Posterior vena cava (tissue), 2 donors: ENCODE results near the gene NKD1. TPM values are rescaled to one million over a fixed set of nuclear protein-coding genes. Genes with fewer than 3 reads are reported as not detected.

Experiments used
- DNase-seq: peaks from one replicate; pipeline ENCODE4 v3.0.0-alpha.2; 2020; ENCODE audit warnings: low spot score
- intact Hi-C, 2 donors: fragments of 100-400 bp; cut with DNase I; formaldehyde crosslinking; loops; one replicate each; pipeline versions ENCODE4 v1.14.1 to v1.14.2; 2022 to 2023
- total RNA-seq, 2 donors: library from RNA; stranded (reverse); fragmentation: NEBNext Ultra II Directional; extraction: Animal tissue kit (Norgen Biotek cat#: 25700); gene quantifications; one replicate each; pipeline ENCODE4 v1.2.1, GENCODE V29; 2021
- donor health status: DM: yes; HTN: yes; CAD: no.
- donor health status: DM: yes; HTN: yes; CAD: no.

NKD1 gene
- total RNA-seq, 2 donors from 2014 or later = 25.7 to 67.6 TPM

DNA sequence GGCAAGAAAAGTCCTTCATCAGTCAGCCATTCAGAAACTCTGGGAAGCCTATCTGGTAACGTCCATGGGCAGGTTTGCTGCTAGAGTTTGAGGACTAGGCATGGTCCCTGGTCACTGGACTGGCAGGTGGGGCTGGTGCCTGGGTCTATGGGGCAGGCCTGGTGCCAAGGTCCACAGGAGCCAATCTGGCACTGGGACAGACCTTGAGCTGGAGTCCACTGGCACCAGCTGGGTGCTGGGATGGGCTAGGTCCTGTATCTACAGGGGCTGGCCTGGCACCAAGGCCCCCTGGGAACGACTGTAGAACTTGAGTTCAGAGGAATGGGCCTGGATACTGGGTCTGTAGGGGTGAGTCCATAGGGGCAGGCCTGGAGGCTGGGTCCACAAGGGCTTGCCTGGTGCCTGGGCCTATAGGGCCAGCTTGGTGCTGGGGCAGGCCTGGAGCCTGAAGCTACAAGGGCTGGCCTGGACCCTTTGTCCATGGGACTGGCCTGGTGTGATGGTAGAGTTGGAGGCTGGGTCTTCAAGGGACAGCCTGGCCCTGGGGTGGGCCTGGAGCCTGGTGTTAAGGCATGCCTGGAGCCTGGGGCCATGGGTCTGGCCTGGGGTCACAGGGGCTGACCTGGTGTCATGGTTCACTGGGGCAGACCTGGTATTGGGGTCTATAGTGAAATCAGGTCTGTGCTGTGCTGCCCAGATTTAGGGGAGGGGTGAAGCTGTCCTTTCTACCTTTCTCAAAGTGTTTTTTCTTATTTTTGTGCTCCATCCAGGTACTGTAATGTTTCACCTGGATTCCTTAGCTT, 30.5 kb upstream of the NKD1 start:
- DNase-seq = no peak
- intact Hi-C loops = no loop called here

DNA sequence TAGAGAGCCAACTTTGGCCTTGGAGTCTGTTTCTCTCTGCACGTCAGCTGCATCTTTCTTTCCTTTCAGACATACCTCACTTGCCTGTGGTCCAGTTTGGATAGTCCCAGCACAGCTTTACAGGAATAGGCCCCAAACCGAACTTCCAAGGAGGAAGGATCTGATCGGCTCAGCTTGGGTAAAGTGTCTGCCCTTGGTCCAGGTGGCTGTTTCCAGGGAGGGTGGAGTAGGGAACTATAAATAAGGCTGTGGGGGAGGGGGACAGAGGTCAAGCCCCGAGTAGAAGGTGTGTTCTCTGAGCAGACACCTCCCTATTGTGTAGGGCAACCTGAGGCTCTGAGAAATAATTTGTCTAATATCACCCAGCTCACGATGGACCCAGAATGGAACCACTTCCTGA, 29.2 kb upstream of the NKD1 start:
- intact Hi-C loops = no loop called here
- no peak for DNase-seq

DNA sequence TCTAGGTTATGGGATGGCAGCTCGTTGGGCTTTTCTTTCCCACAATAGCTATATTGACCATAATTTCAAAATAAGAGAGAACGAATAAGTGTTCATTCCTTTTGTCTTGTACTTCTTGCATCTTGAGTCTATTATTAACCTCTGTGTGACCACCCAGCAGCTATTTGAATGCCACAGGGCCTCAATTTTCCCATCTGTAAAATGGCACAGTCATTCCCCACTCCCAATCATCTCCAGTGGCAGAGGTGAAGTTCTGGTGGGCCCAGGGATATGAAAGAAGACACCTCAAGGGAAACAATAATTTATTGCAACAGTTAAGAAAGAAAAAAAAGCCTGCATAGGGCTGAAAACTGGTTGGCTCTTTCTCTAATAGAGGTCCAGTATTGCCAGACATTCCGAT, 28.6 kb upstream of the NKD1 start:
- intact Hi-C loops = no loop called here
- no peak for DNase-seq

DNA sequence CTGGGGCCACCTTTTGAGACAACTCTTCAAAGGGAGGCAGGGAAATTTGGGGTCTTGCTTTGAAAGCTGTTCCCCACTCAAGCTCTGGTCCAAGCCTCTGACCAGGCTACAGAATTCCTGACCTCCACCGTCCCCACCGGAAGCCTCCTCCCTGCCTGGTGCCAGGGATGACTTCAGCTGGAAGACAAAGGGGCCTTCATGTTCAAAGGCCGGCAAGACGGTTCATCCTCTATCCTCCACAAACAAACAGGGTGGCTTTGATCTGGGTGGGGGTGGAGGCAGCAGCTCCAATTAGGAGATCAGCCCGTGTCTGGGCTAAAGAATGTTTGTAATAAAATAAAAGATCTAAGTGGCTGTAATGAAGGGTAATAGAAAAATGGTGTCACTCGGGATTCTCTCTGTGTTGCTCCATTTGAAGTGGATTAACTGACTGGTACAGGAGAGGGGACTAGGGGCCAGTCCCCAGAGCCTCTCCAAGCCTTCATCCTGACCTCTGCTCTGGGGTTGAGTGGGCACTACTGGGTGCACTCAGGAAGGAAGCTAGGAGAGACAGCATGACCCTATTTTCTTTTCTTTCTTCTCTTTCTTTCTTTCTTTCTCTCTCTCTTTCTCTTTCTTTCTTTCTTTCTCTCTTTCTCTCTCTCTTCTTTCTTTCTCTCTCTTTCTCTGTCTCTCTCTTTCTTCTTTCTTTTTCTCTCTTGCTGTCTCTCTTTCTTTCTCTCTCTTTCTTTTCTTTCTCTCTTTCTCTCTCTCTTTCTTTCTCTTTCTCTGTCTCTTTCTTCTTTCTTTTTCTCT, 27.5 kb upstream of the NKD1 start:
- intact Hi-C loops = no loop called here
- no peak for DNase-seq

DNA sequence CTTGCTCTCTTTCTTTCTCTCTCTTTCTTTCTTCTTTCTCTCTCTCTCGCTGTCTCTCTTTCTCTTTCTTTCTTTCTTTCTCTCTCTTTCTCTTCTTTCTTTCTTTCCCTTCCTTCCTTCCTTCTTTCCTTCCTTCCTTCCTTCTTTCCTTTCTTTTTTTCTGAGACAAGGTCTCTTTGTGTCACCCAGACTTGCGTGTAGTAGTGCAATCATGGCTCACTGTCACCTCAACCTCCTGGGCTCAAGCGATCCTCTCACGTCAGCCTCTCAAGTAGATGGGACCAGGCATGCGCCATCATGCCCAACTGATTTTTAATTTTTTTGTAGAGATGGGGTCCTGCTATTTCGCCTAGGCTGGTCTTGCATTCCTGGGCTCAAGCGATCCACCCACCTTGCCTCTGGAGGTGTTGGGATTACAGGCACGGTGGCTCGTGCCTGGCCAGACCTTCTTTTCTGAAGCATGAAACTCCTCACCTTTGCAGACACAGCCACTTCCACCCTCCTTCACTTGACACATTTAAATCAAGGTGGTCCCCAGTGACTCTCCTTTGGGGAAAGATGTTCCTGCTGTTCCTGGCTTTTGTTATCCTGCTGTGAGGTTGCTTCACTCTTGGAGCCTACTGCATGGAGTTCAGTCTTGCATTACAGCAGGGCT, 26.8 kb upstream of the NKD1 start:
- intact Hi-C loops = no loop called here
- no peak for DNase-seq

DNA sequence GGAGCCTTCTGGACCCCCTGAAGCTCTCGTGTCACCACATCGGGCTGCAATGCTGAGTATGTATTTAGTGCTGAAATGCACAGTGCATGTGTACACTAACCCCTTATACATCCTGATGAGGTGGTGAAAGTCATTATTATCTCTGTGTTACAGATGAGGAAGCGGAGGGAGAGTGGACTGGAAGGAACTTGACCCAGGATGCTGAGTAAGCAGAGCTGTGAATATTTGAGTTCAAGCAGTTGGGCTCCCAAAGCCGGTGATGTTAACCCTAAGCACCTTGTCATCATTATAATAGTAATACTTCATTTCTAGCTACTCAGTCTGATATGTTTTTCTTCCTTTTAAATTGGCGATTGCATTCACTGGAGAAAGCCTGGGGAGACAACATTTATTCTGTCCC, 25.9 kb upstream of the NKD1 start:
- intact Hi-C loops = no loop called here
- no peak for DNase-seq

DNA sequence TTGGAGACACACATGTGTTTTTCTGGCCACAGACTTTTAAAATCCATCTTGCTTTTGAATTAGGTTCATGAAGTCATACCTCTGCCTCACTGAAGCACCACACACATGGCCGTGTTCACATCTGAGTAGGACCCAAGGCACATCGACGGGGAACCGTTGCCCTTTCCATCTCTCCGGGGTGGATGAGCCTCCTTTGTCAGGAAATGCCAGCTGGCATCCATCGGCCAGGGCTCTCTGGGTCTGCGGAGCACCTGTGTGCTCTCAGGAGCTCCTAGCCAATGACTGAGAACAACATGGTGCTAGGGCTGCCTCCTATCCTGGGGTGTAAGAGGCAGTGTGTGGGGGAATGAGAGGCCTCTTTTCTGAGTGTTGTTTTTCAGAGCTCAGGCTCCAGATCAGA, 24.5 kb upstream of the NKD1 start:
- intact Hi-C loops = no loop called here
- no peak for DNase-seq

DNA sequence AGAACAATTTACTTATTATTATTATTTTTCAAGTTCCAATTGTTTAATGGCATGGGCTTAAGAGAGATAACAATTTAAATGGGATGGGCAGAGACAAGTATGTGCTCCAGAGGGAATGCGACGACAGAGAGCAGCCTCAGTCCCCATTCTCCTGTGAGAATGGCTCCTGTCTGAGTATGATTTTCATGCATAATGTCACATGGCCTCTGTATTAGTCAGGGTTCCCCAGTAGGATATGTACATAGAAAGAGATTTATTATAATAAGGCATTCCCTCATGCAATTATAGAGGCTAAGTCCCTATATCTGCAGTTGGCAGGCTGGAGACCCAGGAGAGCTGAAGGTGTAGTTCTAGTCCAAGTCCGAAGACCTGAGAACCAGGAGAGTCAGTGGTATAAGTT, 22.9 kb upstream of the NKD1 start:
- intact Hi-C loops = no loop called here
- DNase-seq = no peak

DNA sequence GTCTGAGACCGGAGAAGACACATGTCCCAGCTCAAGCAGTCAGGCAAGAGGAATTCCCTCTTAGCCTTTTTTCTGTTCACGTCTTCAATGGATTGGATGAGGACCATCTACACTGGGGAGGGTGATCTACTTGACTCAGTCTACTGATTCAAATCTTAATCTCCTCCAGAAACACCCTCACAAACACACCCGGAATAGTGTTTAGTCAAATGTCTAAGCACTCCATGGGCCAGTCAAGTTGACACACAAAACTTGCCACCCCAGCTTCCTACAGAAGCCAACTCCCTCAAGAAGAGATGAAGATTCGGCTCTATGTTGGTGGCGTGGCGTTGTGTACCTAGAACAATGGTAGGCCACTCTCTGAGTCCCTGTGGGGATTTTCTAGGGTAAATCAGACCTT, 22.5 kb upstream of the NKD1 start:
- no peak for DNase-seq
- intact Hi-C loops = no loop called here

DNA sequence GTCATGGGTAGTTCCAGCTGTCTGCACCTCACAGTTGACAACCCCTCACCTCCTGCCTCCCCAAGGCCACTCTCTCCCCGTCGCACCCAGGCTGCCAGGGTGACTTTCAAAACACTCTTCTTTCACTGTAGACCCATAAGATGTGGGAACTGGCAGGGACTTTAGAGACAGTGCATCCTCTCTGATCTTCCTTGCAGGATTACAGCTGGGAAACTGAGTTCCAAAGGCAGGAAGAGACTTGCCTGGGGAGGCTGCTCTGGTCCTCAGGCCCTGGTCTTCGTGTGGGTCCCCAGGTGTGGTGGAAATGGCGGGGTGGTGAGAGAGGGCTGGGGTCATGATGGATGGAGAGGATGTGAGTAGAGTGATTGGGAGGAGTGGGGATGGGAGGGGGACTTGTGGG, 21.9 kb upstream of the NKD1 start:
- intact Hi-C loops = no loop called here
- no peak for DNase-seq

DNA sequence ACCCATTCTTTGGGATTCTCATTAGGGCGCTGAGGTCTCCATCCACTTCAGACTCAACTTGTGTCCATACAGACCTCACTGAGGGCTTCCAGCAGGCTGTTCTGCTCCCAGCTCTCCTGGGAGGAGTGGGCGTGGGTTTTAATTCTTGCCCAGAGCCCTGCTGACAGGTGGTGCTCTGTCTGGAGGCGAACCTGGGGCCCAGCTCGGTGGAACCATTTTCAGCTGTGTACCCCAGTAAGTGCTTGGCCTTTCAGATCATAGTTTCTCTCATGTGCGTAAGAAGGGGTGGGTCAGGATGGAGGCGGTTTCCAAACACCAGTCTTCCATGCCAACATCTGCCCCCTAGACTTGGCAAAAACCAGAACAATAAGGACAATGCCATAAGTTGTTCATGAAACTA, 21.4 kb upstream of the NKD1 start:
- intact Hi-C loops = no loop called here
- DNase-seq = no peak

DNA sequence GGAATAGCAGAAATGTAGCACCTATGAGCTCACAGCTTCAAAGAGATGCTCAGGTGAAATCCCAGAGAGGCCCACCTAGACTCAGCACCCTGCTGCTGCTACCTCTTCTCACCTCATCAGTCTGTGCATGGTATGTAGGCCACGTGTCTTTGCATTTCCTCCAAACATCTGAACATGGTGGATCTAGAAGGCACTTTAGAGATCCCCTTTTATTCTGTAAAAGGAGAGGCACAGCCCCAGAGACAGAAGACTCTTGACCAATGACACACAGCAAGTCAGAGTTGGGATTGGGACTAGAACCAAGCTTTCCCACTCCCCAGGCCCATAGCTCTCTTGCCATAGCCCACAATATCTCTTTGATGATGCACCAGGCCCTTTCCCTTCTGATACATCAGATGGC, 19.4 kb upstream of the NKD1 start:
- no peak for DNase-seq
- intact Hi-C loops = no loop called here

DNA sequence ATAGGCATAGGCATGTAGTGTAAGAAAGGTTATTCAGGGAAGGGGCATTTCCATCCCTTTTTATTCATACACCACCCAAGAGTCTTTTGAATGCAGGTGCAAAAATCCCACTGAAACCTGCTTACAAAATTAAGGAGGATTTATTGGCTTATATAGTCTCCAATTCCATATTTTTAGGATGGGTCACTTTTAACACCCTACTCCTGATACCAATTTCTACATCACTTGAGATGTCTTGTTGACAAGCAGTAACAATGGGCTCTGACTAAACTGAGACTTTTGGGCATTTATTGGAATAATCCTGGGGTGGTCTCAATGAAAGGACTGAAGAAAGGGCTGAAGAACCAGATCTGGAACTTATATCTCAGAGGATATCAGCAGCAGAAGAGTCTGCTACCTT, 18.9 kb upstream of the NKD1 start:
- intact Hi-C loops = no loop called here
- DNase-seq = no peak

DNA sequence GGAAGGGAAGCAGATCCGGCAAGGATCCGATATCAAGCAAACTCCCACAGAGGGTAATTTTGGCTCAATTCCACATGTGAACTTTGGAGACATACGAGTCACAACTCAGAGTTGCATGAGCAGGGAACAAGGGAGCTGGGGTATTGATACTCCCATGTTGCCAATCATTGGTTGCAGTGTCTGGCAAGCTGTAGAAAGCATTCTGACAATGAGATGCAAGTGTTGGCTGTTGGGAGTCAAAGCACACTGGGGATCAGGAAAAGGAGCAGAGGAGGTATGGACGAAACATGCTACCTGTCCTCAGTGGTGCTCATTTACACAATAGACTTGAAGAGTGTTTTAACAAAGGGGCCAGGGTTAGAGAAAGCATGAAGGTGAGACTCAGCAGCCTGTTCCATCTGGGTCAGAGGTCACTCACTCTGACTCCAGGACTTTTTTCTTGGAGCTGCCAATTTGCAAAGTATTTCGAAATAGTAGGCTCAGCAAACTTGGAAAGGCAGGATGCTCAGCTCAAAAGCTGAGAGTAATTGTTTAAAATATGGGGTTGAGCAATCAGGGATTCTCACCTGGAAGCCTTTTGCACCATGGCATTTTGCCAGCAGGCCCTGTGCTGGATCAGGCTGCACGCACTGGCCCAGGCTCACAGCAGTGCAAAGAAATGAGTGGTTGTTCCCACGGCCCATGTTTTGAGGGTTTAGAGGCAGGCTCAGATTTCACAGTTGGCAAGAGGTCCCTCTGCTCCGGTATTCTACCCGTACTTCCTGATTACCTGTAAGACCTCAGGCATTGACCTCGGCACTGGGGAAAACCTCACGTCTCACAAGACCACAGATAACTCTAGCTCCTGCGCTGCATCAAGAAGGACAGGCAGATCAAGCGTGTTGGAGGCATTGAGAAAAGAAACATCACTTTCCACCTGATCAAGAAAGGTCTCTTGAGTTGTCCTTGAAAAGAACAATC, 17.6 kb upstream of the NKD1 start:
- DNase-seq = no peak
- intact Hi-C loops = no loop called here

DNA sequence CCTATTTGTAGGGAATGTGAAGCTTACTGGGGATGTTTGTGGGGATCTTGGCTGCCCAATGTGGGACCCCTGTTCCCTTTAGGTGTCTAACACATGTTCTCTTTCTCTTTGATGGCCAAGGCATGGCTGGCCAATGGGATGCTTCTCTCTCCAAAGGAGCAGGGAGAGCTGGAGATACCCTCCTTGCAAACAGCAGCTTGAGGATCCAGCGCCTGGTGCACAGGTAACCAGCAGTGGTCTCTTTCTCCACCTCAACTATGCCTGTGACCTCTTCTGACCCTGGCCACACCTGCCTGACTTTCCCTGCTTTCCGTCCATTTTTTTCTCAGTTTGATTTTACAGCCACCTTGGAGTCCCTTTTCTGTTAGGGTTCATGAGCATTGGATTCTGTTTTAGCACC, 16.8 kb upstream of the NKD1 start:
- intact Hi-C loops = no loop called here
- no peak for DNase-seq

DNA sequence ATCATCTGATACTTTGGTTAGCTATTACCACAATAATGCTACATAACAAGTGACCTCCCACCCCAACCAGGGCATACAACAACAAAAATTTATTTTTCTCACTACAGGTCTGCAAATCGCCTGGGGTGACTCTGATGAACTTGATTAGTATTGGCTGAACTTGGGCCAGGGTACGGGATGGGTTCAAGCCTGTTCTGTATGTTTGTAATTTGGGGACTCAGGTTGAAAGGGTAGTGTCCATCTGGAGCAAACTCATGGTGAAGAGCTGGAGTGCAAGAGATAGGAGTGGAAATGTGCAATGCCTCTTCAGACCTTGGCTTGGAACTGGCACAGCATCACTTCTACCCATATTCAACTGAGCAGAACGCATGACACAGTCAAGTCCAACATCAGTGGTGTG, 16.3 kb upstream of the NKD1 start:
- DNase-seq = no peak
- intact Hi-C loops = no loop called here

DNA sequence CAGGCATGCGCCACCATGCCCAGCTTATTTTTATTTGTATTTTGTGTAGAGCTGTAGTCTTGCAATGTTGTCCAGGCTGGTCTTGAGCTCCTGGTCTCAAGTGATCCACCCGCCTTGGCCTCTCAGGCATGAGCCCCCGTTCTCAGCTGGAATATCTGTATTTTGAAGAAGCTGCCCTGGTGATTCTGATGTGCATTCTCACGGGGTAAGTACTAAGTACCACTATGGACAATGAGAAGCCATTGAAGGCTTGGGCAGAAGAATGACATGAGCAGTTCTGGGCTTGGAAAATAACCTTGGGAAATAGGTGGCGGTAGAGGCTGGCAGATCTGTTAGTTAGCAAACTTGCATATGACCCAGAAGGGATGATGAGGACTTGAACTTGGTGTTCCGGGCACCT, 15.6 kb upstream of the NKD1 start:
- no peak for DNase-seq
- intact Hi-C loops = no loop called here

DNA sequence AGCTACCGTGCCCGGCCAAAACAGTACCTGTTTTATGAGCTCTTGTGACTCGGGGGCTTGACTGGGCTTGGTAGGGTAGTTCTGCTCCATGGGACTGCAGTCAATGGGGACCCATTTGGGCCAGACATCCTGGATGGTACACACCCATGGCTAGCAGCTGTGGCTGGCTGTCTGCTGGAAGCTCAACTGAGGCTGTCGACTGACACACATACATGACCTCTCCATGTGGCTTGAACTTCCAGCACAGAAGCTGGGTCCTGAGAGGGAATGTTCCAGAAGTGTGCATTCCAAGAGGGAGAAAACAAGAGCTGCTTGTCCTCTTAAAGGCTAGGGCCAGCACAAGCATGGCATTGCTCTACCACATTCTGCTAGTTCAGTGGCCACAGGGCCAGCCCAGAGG, 14.9 kb upstream of the NKD1 start:
- no peak for DNase-seq
- intact Hi-C loops = no loop called here

DNA sequence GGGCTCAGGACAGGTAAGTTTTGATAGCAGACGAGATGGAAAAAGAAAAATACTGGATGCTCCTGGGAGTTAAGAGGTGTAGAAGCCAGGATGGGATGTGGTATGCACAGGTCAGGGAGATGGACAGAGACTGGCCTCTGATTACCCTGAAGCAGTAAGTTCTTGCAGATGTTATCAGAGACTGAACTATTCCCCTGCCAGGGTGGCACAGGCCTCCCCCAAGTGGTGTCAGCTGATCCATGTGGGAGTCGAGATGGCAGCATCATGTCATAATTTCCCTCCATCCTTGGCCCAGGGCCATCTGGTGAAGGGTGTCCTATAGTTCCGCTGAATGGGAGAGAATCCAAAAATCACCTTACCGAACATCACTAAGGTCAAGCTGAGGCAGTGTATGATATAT, 14.1 kb upstream of the NKD1 start:
- no peak for DNase-seq
- intact Hi-C loops = no loop called here

DNA sequence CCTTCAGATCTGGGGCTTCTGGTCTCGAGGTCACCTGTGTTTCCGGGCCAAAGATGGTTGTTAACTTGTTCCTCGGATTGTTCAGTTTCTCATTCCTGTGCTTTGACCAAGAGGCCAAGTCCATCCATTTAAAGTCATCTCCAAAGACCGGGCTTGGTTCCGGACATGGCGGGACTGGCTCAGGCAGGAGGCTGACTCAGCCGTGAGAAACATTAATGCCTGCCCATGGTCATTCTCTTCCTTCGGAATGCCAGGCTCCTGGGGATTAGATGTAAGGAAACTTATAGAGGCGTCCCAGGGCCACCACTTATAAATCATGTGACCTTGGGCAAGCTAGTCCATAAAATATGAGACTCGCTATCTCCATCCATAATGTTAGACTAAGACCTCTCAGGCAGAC, 13.6 kb upstream of the NKD1 start:
- no peak for DNase-seq
- intact Hi-C loops = no loop called here
